A549 (cell line): ENCODE results near the gene GRID2.

Experiments used
- EP300 ChIP-seq, 2 experiments: fragments of >200 bp; sonication (Bioruptor Twin); formaldehyde crosslinking; IDR thresholded peaks; 2 replicates in 1 of 2; 3 replicates in 1 of 2; pipeline ENCODE4 v1.6.1; 2016 to 2017
- HEYL ChIP-seq: fragments of 250-450 bp; sonication (Bioruptor Pico); IDR thresholded peaks from 2 replicates; pipeline ENCODE4 v1.8.0; 2021; ENCODE audit warnings: mild to moderate bottlenecking, moderate library complexity
- JUNB ChIP-seq: fragments of >200 bp; sonication (Bioruptor Twin); formaldehyde crosslinking; IDR thresholded peaks from 2 replicates; pipeline ENCODE4 v1.6.1; 2016
- POLR2A ChIP-seq: IDR thresholded peaks from 2 replicates; pipeline ENCODE4 v1.6.1; 2012; ENCODE audit warnings: mild to moderate bottlenecking, low read length
- POLR2AphosphoS2 ChIP-seq: conservative IDR thresholded peaks from 2 replicates; pipeline ENCODE4 v1.6.1; 2012; ENCODE audit warnings: low read length, improper control_type of control experiment, inconsistent platforms
- ZNF302 ChIP-seq: fragments of 250-450 bp; sonication (Bioruptor Pico); IDR thresholded peaks from 2 replicates; pipeline ENCODE4 v1.9.0; 2021; ENCODE audit warnings: inconsistent platforms, mild to moderate bottlenecking, moderate library complexity

DNA sequence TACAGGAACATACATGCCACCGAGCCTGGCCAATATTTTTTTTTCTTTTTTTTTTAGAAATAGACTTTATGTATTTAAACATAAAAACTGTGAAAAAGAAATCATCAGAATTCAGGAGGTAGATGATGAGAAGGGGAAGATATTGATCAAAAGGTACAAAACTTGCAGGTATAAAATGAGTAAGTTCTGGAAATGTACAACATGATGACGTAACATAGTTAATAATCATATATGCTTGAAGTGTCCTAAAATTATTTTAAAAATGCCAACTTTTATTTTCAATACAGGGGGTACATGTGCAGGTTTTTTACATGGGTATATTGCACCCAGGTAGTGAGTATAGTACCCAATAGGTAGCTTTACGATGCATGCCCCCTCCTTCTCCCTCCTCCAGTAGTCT, 337.6 kb downstream of the GRID2 start:
- TF ChIP-seq JUNB (no peak), ZNF302 (CRISPR knock-in tag) (no peak), POLR2AphosphoS2 (no peak), HEYL (no peak), POLR2A (no peak), EP300 (IDR thresholded peaks at IDR 0.05) (no peak)
